ENCODE measurements around the gene XRRA1. TPM values are rescaled to one million over a fixed set of nuclear protein-coding genes. Genes with fewer than 3 reads are reported as not detected.

Gene XRRA1
- total RNA-seq, 1 experiment from 2014 or later: 17.3 TPM

DNA sequence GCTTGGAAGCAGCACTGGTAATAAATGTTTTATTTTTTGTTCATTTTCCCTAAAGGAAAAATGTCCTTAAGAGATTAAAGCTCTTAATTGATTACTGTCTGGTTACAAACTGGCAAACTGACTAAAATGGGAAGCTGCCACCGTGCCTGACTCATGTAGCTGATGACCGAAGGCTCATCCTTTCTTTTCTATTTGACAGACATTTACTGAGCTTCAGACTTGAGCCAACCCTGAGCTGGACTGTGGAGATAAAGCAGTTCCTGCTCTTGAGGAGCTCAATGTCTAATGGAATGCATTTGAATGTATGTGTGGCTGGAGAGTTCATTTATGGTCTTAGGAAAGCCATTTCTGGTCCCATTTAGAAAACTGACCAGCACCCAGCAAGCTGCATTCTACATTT, 108.9 kb downstream of the XRRA1 start:
- Histone ChIP-seq H3K36me3 (ENCODE audit: control insufficient read depth in 1 of 2, insufficient read depth in 2 of 2, low read length in 2 of 2) (peaks cover 23 to 26% of the 10 kb centered on the region in 2 experiments), H3K4me2 (ENCODE audit: low read length) (no peak overlapping the region), H3K9me3 (ENCODE audit: control insufficient read depth in 1 of 2, insufficient read depth in 1 of 2, low read depth in 1 of 2, low read length in 2 of 2) (no peaks in the 10 kb centered on the region), H4K20me1 (ENCODE audit: insufficient read depth) (no peaks in the 10 kb centered on the region), H3K4me3 (replicated peaks in 1 of 2; ENCODE audit: low read depth in 1 of 2, low read length in 2 of 2) (no peak overlapping the region), H3K27me3 (ENCODE audit: insufficient read depth, low read length) (no peaks in the 10 kb centered on the region), H2AFZ (ENCODE audit: low read depth, low read length, poor library complexity, severe bottlenecking) (no peak overlapping the region), H3K9ac (ENCODE audit: low read length) (no peak overlapping the region), H3K27ac (ENCODE audit: low read depth, low read length) (no peak overlapping the region), H3K9me2 (ENCODE audit: insufficient read depth) (no peaks in the 10 kb centered on the region), H3K4me1 (ENCODE audit: control insufficient read depth in 1 of 2, insufficient read depth in 2 of 2, low read length in 2 of 2) (no peaks in the 10 kb centered on the region), H3K79me2 (ENCODE audit: insufficient read depth, low read length) (no peaks in the 10 kb centered on the region)
- ChIA-PET CTCF (no interaction called here), RAD21 (ENCODE audit: low non-redundant PET in 1 of 2, low total read pairs in 2 of 2, uncharacterized antibody in 2 of 2, unreplicated experiment in 2 of 2) (no interaction called here), POLR2A (no interaction called here)
- TF ChIP-seq CBX3 (IDR thresholded peaks at IDR 0.05; ENCODE audit: low read depth): no peak
- TF ChIP-seq POLR2AphosphoS5 (IDR thresholded peaks at IDR 0.05; ENCODE audit: low read depth, low read length): no peak
- TF ChIP-seq YY1 (IDR thresholded peaks at IDR 0.05; ENCODE audit: extremely low read depth, insufficient replicate concordance, low read depth, low read length): no peak
- no peak for TF ChIP-seq ELF1 (IDR thresholded peaks at IDR 0.05; ENCODE audit: borderline replicate concordance, low read depth)
- TF ChIP-seq, protein P1, sequence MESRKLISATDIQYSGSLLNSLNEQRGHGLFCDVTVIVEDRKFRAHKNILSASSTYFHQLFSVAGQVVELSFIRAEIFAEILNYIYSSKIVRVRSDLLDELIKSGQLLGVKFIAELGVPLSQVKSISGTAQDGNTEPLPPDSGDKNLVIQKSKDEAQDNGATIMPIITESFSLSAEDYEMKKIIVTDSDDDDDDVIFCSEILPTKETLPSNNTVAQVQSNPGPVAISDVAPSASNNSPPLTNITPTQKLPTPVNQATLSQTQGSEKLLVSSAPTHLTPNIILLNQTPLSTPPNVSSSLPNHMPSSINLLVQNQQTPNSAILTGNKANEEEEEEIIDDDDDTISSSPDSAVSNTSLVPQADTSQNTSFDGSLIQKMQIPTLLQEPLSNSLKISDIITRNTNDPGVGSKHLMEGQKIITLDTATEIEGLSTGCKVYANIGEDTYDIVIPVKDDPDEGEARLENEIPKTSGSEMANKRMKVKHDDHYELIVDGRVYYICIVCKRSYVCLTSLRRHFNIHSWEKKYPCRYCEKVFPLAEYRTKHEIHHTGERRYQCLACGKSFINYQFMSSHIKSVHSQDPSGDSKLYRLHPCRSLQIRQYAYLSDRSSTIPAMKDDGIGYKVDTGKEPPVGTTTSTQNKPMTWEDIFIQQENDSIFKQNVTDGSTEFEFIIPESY (IDR thresholded peaks at IDR 0.05; ENCODE audit: extremely low read depth, insufficient replicate concordance, low read length): no peak
- TF ChIP-seq SRF (IDR thresholded peaks at IDR 0.05; ENCODE audit: low read depth): no peak
- TF ChIP-seq, protein P2, sequence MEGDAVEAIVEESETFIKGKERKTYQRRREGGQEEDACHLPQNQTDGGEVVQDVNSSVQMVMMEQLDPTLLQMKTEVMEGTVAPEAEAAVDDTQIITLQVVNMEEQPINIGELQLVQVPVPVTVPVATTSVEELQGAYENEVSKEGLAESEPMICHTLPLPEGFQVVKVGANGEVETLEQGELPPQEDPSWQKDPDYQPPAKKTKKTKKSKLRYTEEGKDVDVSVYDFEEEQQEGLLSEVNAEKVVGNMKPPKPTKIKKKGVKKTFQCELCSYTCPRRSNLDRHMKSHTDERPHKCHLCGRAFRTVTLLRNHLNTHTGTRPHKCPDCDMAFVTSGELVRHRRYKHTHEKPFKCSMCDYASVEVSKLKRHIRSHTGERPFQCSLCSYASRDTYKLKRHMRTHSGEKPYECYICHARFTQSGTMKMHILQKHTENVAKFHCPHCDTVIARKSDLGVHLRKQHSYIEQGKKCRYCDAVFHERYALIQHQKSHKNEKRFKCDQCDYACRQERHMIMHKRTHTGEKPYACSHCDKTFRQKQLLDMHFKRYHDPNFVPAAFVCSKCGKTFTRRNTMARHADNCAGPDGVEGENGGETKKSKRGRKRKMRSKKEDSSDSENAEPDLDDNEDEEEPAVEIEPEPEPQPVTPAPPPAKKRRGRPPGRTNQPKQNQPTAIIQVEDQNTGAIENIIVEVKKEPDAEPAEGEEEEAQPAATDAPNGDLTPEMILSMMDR (IDR thresholded peaks at IDR 0.05 in 2 of 3, conservative IDR thresholded peaks at IDR 0.05 in 1 of 3; ENCODE audit: borderline replicate concordance in 1 of 3, insufficient read depth in 1 of 3, low read depth in 2 of 3, low read length in 2 of 3): no peak
- DNase-seq (ENCODE audit: low read depth, low spot score) (no peak), ATAC-seq (no peak)
- BruUV-seq (replicated peaks): no TSS peak
- intact Hi-C loops (cut with micrococcal nuclease): no loop called here
